ENCODE measurements around the gene GABRG3.
"Not testable (repeated sequence)": the region's sequence is repeated elsewhere in the genome, so short reads cannot be mapped to it uniquely, and the experiment has no call there.

The GABRG3 gene

GRCh38 chr15:27170851-27171250 lies 199.9 kb downstream of the GABRG3 start:
- FAIRE-seq (no peak), DNase-seq (ENCODE audit: insufficient read length, low spot score) (no peak)
- TF ChIP-seq POLR2AphosphoS5 (IDR thresholded peaks at IDR 0.05; ENCODE audit: low read depth, low read length): no peak
- no peak for TF ChIP-seq POLR2A (IDR thresholded peaks at IDR 0.05; ENCODE audit: low read depth, low read length)
- no peak for TF ChIP-seq PAX5 (IDR thresholded peaks at IDR 0.05; ENCODE audit: insufficient read depth, low read length, severe bottlenecking)
- no peak for TF ChIP-seq POU2F2 (IDR thresholded peaks at IDR 0.05; ENCODE audit: low read depth, low read length)
- TF ChIP-seq TAF1 (IDR thresholded peaks at IDR 0.05; ENCODE audit: low read depth, low read length): no peak
- no peak for TF ChIP-seq SPI1 (IDR thresholded peaks at IDR 0.05; ENCODE audit: low read depth, low read length)

DNA sequence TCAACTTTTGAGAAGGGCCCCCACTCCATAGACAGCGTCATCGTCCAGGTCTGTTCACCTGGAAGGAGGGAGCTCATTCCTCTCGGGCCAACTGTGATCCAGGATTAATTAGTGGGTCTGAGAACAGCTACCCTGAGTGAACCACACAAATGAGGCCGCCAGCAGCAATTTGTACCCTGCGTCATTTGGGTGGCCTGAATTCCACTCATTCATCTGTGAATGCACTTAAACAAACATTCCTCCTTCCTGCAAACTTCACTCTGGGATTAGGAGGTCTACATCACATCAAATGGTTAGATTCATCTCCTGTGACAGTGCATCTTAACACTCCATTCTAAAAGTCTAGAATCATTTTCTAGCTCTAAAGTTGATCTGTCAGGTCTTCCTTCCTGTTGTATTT lies 201.8 kb downstream of the GABRG3 start:
- TF ChIP-seq POLR2AphosphoS5 (IDR thresholded peaks at IDR 0.05; ENCODE audit: low read depth, low read length) (no peak), POLR2A (IDR thresholded peaks at IDR 0.05; ENCODE audit: low read depth, low read length) (no peak), POU2F2 (IDR thresholded peaks at IDR 0.05; ENCODE audit: low read depth, low read length) (no peak), SPI1 (IDR thresholded peaks at IDR 0.05; ENCODE audit: low read depth, low read length) (no peak), PAX5 (IDR thresholded peaks at IDR 0.05; ENCODE audit: insufficient read depth, low read length, severe bottlenecking) (no peak), TAF1 (IDR thresholded peaks at IDR 0.05; ENCODE audit: low read depth, low read length) (no peak)
- no peak for FAIRE-seq
- DNase-seq (ENCODE audit: insufficient read length, low spot score): no peak

- no peak for DNase-seq (ENCODE audit: insufficient read length, low spot score)
- TF ChIP-seq POLR2A (IDR thresholded peaks at IDR 0.05; ENCODE audit: low read depth, low read length): no peak
- no peak for TF ChIP-seq SPI1 (IDR thresholded peaks at IDR 0.05; ENCODE audit: low read depth, low read length)
- TF ChIP-seq POU2F2 (IDR thresholded peaks at IDR 0.05; ENCODE audit: low read depth, low read length): no peak
- TF ChIP-seq TAF1 (IDR thresholded peaks at IDR 0.05; ENCODE audit: low read depth, low read length): no peak
- no peak for TF ChIP-seq PAX5 (IDR thresholded peaks at IDR 0.05; ENCODE audit: insufficient read depth, low read length, severe bottlenecking)
- TF ChIP-seq POLR2AphosphoS5 (IDR thresholded peaks at IDR 0.05; ENCODE audit: low read depth, low read length): no peak
- no peak for FAIRE-seq
Measured at GRCh38 chr15:27175472-27176153, 204.6 kb downstream of the GABRG3 start.

- DNase-seq (ENCODE audit: insufficient read length, low spot score): no peak
- TF ChIP-seq SPI1 (IDR thresholded peaks at IDR 0.05; ENCODE audit: low read depth, low read length) (no peak), POLR2AphosphoS5 (IDR thresholded peaks at IDR 0.05; ENCODE audit: low read depth, low read length) (no peak), POLR2A (IDR thresholded peaks at IDR 0.05; ENCODE audit: low read depth, low read length) (no peak), PAX5 (IDR thresholded peaks at IDR 0.05; ENCODE audit: insufficient read depth, low read length, severe bottlenecking) (no peak), POU2F2 (IDR thresholded peaks at IDR 0.05; ENCODE audit: low read depth, low read length) (no peak)
- FAIRE-seq: no peak
Measured at GRCh38 chr15:27176785-27177406, 205.9 kb downstream of the GABRG3 start.

DNA sequence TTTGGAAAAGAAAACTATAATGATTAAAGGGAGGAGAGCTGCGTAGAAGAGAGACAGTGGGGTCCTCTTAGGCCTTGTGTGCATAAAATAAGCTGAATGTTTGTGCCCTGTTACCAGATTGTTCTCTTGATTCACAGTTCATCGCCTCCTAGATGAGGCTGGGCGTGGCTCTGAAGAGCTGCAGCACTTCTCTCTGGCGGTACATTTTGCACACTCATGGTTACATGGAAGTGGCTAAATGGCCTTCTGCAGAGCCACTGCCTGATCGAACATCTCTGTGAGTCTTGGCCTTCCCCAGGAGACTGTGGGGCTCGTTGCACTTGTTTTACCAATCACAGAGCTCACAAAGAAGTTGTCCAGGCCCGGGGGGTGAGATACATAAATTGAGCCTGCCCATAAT lies 208.8 kb downstream of the GABRG3 start:
- no peak for DNase-seq (ENCODE audit: insufficient read length, low spot score)
- no peak for TF ChIP-seq POLR2A (IDR thresholded peaks at IDR 0.05; ENCODE audit: low read depth, low read length)
- no peak for TF ChIP-seq PAX5 (IDR thresholded peaks at IDR 0.05; ENCODE audit: insufficient read depth, low read length, severe bottlenecking)
- no peak for FAIRE-seq

DNA sequence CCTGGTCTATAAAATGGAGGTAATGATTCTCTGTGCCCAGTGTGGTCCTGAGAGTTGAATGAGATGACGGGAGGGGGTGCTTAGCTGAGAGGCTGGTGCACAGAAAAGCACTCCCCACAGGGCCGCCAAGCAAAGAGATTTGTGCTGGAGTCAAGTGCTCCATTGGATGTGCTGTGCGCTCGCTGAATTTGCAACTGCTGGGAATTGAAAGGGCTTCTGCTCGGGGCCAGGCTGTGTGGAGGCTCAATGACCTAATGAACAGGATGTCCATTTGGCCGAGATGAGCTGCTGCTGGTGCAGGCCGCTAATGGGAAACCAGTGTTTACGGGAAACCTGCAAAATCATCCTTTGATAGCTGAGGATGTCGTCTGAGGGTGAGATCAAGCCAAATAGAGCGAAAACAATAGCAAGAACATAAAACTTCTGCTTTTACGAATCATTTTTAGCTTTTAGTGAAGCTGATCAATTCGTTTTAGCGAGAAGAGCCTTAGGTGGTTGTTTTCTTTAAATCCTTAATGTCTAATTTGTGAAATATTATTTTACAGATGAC lies 211.7 kb downstream of the GABRG3 start:
- FAIRE-seq: no peak
- TF ChIP-seq POU2F2 (IDR thresholded peaks at IDR 0.05; ENCODE audit: low read depth, low read length): no peak
- TF ChIP-seq PAX5 (IDR thresholded peaks at IDR 0.05; ENCODE audit: insufficient read depth, low read length, severe bottlenecking): no peak
- no peak for TF ChIP-seq POLR2A (IDR thresholded peaks at IDR 0.05; ENCODE audit: low read depth, low read length)
- TF ChIP-seq POLR2AphosphoS5 (IDR thresholded peaks at IDR 0.05; ENCODE audit: low read depth, low read length): no peak
- no peak for TF ChIP-seq SPI1 (IDR thresholded peaks at IDR 0.05; ENCODE audit: low read depth, low read length)
- TF ChIP-seq TAF1 (IDR thresholded peaks at IDR 0.05; ENCODE audit: low read depth, low read length): no peak
- no peak for DNase-seq (ENCODE audit: insufficient read length, low spot score)

DNA sequence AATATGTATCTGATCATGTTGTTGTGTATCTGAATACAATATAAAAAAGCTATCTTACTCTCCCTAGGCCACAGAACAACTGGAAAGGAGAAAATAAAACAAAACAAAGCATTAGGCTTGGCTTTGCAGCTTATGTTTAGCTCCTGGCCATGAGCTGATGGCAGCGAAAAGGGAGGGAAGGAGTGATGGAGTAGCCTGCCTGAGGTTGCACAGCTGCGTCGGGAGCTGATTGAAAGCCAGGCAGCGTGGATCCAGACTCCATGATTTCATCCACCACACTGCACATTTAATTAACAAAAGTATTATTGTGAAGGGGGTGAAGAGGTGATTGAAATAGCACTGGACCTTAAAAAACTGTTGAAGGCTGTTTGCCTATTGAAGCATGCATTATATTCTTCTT lies 212.2 kb downstream of the GABRG3 start:
- no peak for TF ChIP-seq TAF1 (IDR thresholded peaks at IDR 0.05; ENCODE audit: low read depth, low read length)
- TF ChIP-seq SPI1 (IDR thresholded peaks at IDR 0.05; ENCODE audit: low read depth, low read length): no peak
- no peak for TF ChIP-seq POLR2AphosphoS5 (IDR thresholded peaks at IDR 0.05; ENCODE audit: low read depth, low read length)
- TF ChIP-seq PAX5 (IDR thresholded peaks at IDR 0.05; ENCODE audit: insufficient read depth, low read length, severe bottlenecking): no peak
- TF ChIP-seq POLR2A (IDR thresholded peaks at IDR 0.05; ENCODE audit: low read depth, low read length): no peak
- no peak for TF ChIP-seq POU2F2 (IDR thresholded peaks at IDR 0.05; ENCODE audit: low read depth, low read length)
- DNase-seq (ENCODE audit: insufficient read length, low spot score): no peak

DNA sequence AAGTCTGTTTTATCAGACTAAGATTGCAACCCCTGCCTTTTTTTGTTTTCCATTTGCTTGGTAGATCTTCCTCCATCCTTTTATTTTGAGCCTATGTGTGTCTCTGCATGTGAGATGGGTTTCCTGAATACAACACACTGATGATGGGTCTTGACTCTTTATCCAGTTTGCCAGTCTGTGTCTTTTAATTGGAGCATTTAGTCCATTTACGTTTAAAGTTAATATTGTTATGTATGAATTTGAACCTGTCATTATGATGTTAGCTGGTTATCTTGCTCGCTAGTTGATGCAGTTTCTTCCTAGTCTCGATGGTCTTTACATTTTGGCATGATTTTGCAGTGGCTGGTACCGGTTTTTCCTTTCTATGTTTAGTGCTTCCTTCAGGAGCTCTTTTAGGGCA lies 220.5 kb downstream of the GABRG3 start:
- not testable (repeated sequence) for DNase-seq (ENCODE audit: insufficient read length, low spot score); FAIRE-seq

More for the DNA sequence above, 212.2 kb downstream of the GABRG3 start:
- FAIRE-seq: no peak

- TF ChIP-seq POU2F2 (IDR thresholded peaks at IDR 0.05; ENCODE audit: low read depth, low read length) (no peak), SPI1 (IDR thresholded peaks at IDR 0.05; ENCODE audit: low read depth, low read length) (no peak), PAX5 (IDR thresholded peaks at IDR 0.05; ENCODE audit: insufficient read depth, low read length, severe bottlenecking) (no peak), POLR2AphosphoS5 (IDR thresholded peaks at IDR 0.05; ENCODE audit: low read depth, low read length) (no peak), POLR2A (IDR thresholded peaks at IDR 0.05; ENCODE audit: low read depth, low read length) (no peak), TAF1 (IDR thresholded peaks at IDR 0.05; ENCODE audit: low read depth, low read length) (no peak)
- FAIRE-seq (no peak), DNase-seq (ENCODE audit: insufficient read length, low spot score) (no peak)
Measured at GRCh38 chr15:27196691-27197090, 225.7 kb downstream of the GABRG3 start.

GRCh38 chr15:27201425-27201824 lies 230.4 kb downstream of the GABRG3 start:
- FAIRE-seq (no peak), DNase-seq (ENCODE audit: insufficient read length, low spot score) (no peak)
- no peak for TF ChIP-seq SPI1 (IDR thresholded peaks at IDR 0.05; ENCODE audit: low read depth, low read length)
- no peak for TF ChIP-seq POLR2A (IDR thresholded peaks at IDR 0.05; ENCODE audit: low read depth, low read length)
- TF ChIP-seq POLR2AphosphoS5 (IDR thresholded peaks at IDR 0.05; ENCODE audit: low read depth, low read length): no peak
- TF ChIP-seq TAF1 (IDR thresholded peaks at IDR 0.05; ENCODE audit: low read depth, low read length): no peak
- TF ChIP-seq PAX5 (IDR thresholded peaks at IDR 0.05; ENCODE audit: insufficient read depth, low read length, severe bottlenecking): no peak
- no peak for TF ChIP-seq POU2F2 (IDR thresholded peaks at IDR 0.05; ENCODE audit: low read depth, low read length)

Measured in GM12891 (cell line).